Measurements from ENCODE around the gene IMPDH1. TPM values are rescaled to one million over a fixed set of nuclear protein-coding genes. Genes with fewer than 3 reads are reported as not detected.

IMPDH1 gene
- total and polyA plus RNA-seq, 9 of the 15 experiments (the other 6 are each of a cell fraction or from before 2014, with no cell fraction given), result 0.80 to 118 (median 64.3) TPM

DNA sequence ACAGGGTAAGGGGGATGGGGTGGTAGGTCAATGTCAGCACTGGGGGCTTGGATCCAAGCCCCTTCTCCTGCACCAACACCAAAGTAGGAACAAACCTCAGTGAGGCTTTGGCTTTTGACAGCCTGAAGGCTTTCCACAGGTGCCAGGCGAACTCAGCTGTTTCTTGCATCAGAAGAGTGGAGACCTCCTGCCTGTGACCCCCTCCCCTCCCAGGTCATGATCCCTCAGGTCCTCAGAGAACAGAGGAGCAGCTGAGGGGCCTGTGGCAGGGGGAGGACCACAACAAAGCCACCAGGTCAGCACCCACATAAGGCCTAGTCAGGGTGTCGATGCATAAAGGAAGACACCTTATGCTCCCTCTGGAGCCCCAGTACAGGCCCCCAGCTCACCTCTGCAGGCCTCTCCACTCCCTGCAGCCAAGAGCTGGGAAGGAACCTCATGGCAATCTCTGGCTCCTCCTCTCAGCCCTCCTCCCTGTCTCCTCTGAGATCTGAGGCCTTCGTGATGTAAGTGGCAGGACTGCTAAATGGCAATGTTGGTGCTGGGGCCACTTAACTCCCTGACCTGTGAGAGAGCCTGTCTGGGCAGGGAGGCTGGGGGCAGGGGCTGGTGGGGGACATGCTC, 29.2 kb downstream of the IMPDH1 start:
- CTCF ChIA-PET (ENCODE audit: low intra/inter-chr PET ratio), result no interaction called here
- Histone ChIP-seq H3K27me3 (ENCODE audit: control insufficient read depth in 2 of 2, insufficient read depth in 2 of 2, low read length in 2 of 2) (peaks cover 0 to 2% of the 10 kb centered on the region in 2 experiments; a peak in 2 of 5 replicates), H3K27ac (ENCODE audit: extremely low read depth, low read depth, low read length) (no peak overlapping the region), H3K79me2 (ENCODE audit: control insufficient read depth, insufficient read depth, low read length) (no peaks in the 10 kb centered on the region), H3K4me2 (ENCODE audit: insufficient read depth, low read length) (no peak overlapping the region), H3K9me3 (replicated peaks; ENCODE audit: control insufficient read depth, insufficient read depth, low read depth, low read length) (no peaks in the 10 kb centered on the region), H2AFZ (ENCODE audit: low read depth, low read length) (0 out of 2 replicates have a peak overlapping the region, but pooled peaks have one; percentile 11), H3K36me3 (ENCODE audit: control insufficient read depth, insufficient read depth, low read length) (no peaks in the 10 kb centered on the region), H4K20me1 (replicated peaks; ENCODE audit: control insufficient read depth, insufficient read depth, low read length) (no peaks in the 10 kb centered on the region), H3K4me3 (no peak overlapping the region), H3K9ac (ENCODE audit: insufficient read depth in 1 of 2, low read depth in 2 of 2, low read length in 2 of 2) (no peak overlapping the region; a peak in 1 of 4 replicates), H3K9me1 (ENCODE audit: control insufficient read depth, insufficient read depth, low read length) (no peaks in the 10 kb centered on the region), H3K4me1 (replicated peaks in 1 of 2; ENCODE audit: control insufficient read depth in 2 of 2, insufficient read depth in 2 of 2, low read length in 2 of 2) (peaks cover 6 to 18% of the 10 kb centered on the region in 2 experiments; a peak in 4 of 5 replicates)
- FAIRE-seq, result no peak
- TF ChIP-seq ZBTB1 (CRISPR knock-in tag; IDR thresholded peaks at IDR 0.05; ENCODE audit: borderline replicate concordance, low read depth), result 0 out of 2 replicates have a peak, but pooled peaks have one; percentile 24
- TF ChIP-seq, protein P1, sequence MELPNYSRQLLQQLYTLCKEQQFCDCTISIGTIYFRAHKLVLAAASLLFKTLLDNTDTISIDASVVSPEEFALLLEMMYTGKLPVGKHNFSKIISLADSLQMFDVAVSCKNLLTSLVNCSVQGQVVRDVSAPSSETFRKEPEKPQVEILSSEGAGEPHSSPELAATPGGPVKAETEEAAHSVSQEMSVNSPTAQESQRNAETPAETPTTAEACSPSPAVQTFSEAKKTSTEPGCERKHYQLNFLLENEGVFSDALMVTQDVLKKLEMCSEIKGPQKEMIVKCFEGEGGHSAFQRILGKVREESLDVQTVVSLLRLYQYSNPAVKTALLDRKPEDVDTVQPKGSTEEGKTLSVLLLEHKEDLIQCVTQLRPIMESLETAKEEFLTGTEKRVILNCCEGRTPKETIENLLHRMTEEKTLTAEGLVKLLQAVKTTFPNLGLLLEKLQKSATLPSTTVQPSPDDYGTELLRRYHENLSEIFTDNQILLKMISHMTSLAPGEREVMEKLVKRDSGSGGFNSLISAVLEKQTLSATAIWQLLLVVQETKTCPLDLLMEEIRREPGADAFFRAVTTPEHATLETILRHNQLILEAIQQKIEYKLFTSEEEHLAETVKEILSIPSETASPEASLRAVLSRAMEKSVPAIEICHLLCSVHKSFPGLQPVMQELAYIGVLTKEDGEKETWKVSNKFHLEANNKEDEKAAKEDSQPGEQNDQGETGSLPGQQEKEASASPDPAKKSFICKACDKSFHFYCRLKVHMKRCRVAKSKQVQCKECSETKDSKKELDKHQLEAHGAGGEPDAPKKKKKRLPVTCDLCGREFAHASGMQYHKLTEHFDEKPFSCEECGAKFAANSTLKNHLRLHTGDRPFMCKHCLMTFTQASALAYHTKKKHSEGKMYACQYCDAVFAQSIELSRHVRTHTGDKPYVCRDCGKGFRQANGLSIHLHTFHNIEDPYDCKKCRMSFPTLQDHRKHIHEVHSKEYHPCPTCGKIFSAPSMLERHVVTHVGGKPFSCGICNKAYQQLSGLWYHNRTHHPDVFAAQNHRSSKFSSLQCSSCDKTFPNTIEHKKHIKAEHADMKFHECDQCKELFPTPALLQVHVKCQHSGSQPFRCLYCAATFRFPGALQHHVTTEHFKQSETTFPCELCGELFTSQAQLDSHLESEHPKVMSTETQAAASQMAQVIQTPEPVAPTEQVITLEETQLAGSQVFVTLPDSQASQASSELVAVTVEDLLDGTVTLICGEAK (IDR thresholded peaks at IDR 0.05), result no peak
- TF ChIP-seq, protein P1 (CRISPR knock-in tag; IDR thresholded peaks at IDR 0.05), result no peak
- TF ChIP-seq PTRF (tag; IDR thresholded peaks at IDR 0.05), result no peak
- WGBS (ENCODE audit: insufficient coverage, low coverage, missing lambda C conversion rate), result 25% methylated on average over 3 of the region's 3 CpGs
- POLR2A ChIA-PET, result interaction anchor here (0.6 to 1.7 kb wide), 4 partner anchors 10 to 77 kb away, joined by 3 to 7 read pairs (median 4); partner anchors contain the start of gene RBM28
- in situ Hi-C loops (cut with MboI), result loop anchor here (5.0 kb wide), 1 partner anchor 33 kb away; no protein-coding TSS in a partner anchor
- peak; percentile 16 for ATAC-seq
- intact Hi-C loops (cut with micrococcal nuclease), result loop anchor here (10.0 kb wide), 1 partner anchor 146 kb away; no protein-coding TSS in a partner anchor
- no TSS peak for BruUV-seq (replicated peaks)
- DNase-seq (ENCODE audit: extremely low read depth in 1 of 4, low spot score in 3 of 4), result no peak
